ENCODE data around the gene MMEL1. TPM values are rescaled to one million over a fixed set of nuclear protein-coding genes. Genes with fewer than 3 reads are reported as not detected.

The MMEL1 gene
- total and polyA plus RNA-seq, 2 of the 13 experiments (the other 11 are each of a cell fraction or from before 2014, with no cell fraction given), result 0.48 TPM; not detected in 1

DNA sequence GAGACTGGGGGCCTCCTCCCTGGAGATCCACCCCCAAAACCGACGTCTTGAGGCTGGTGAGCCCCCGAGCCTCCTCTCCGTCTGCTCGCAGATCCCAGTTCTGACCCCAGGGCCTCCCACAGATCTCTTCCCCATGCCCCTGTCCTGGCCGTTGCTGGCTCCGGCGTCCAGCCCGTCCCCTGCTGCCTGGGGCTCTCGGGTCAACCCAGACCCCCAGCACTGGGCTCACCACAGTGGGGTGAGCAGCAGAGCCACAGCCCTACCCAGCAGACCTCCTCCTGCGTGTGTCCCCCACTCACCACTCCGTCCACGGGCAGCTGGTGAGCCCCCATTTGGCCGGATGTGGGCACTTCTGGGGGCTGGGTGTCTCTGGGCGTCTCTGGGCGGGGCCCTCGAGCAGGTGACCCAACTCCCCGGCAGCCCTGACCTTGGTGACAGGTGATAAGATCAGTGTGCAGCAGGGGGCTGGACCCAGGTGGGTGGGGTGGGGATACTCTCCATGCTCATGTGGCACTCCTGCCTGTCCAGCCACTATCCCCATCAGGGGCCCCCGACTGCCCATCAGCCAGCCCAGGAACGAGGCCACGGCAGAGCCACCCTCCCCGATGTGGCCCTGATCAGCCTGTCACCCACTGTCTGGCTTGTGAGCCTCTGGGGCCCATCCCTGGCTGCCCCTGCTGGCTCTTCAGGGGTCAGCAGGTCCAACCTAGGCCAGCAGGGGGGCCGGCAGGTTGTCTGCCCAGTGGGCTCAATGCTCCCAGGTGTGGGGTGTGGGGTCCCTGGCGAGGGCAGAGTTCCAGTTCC, 75.9 kb downstream of the MMEL1 start (continued):
- TF ChIP-seq, protein P1, sequence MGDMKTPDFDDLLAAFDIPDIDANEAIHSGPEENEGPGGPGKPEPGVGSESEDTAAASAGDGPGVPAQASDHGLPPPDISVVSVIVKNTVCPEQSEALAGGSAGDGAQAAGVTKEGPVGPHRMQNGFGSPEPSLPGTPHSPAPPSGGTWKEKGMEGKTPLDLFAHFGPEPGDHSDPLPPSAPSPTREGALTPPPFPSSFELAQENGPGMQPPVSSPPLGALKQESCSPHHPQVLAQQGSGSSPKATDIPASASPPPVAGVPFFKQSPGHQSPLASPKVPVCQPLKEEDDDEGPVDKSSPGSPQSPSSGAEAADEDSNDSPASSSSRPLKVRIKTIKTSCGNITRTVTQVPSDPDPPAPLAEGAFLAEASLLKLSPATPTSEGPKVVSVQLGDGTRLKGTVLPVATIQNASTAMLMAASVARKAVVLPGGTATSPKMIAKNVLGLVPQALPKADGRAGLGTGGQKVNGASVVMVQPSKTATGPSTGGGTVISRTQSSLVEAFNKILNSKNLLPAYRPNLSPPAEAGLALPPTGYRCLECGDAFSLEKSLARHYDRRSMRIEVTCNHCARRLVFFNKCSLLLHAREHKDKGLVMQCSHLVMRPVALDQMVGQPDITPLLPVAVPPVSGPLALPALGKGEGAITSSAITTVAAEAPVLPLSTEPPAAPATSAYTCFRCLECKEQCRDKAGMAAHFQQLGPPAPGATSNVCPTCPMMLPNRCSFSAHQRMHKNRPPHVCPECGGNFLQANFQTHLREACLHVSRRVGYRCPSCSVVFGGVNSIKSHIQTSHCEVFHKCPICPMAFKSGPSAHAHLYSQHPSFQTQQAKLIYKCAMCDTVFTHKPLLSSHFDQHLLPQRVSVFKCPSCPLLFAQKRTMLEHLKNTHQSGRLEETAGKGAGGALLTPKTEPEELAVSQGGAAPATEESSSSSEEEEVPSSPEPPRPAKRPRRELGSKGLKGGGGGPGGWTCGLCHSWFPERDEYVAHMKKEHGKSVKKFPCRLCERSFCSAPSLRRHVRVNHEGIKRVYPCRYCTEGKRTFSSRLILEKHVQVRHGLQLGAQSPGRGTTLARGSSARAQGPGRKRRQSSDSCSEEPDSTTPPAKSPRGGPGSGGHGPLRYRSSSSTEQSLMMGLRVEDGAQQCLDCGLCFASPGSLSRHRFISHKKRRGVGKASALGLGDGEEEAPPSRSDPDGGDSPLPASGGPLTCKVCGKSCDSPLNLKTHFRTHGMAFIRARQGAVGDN (CRISPR knock-in tag; IDR thresholded peaks at IDR 0.05), result peak; percentile 71
- TF ChIP-seq TRIM24 (CRISPR knock-in tag; IDR thresholded peaks at IDR 0.05) (no peak), SRY (CRISPR knock-in tag; IDR thresholded peaks at IDR 0.05) (no peak), ETV6 (CRISPR knock-in tag; conservative IDR thresholded peaks at IDR 0.05) (no peak), SP4 (CRISPR knock-in tag; IDR thresholded peaks at IDR 0.05) (no peak), KDM5A (IDR thresholded peaks at IDR 0.05; ENCODE audit: borderline replicate concordance, low read length) (no peak), DPF2 (CRISPR knock-in tag; IDR thresholded peaks at IDR 0.05; ENCODE audit: borderline replicate concordance, low read depth) (no peak; the same call in 1 of the 2 replicates), SRF (IDR thresholded peaks at IDR 0.05; ENCODE audit: low read depth, low read length) (no peak), ZFX (CRISPR knock-in tag; IDR thresholded peaks at IDR 0.05; ENCODE audit: low read depth) (peak; percentile 71), ZSCAN30 (CRISPR knock-in tag; IDR thresholded peaks at IDR 0.05) (no peak), ELF1 (CRISPR knock-in tag; IDR thresholded peaks at IDR 0.05) (no peak), ZNF652 (CRISPR knock-in tag; IDR thresholded peaks at IDR 0.05; ENCODE audit: borderline replicate concordance, low read depth) (no peak), REPIN1 (CRISPR knock-in tag; IDR thresholded peaks at IDR 0.05; ENCODE audit: borderline replicate concordance, low read depth) (no peak; the same call in 1 of the 2 replicates), HHEX (CRISPR knock-in tag; IDR thresholded peaks at IDR 0.05) (no peak), ZNF747 (CRISPR knock-in tag; IDR thresholded peaks at IDR 0.05; ENCODE audit: borderline replicate concordance) (0 out of 2 replicates have a peak, but pooled peaks have one; percentile 59)
- TF ChIP-seq, protein P2, sequence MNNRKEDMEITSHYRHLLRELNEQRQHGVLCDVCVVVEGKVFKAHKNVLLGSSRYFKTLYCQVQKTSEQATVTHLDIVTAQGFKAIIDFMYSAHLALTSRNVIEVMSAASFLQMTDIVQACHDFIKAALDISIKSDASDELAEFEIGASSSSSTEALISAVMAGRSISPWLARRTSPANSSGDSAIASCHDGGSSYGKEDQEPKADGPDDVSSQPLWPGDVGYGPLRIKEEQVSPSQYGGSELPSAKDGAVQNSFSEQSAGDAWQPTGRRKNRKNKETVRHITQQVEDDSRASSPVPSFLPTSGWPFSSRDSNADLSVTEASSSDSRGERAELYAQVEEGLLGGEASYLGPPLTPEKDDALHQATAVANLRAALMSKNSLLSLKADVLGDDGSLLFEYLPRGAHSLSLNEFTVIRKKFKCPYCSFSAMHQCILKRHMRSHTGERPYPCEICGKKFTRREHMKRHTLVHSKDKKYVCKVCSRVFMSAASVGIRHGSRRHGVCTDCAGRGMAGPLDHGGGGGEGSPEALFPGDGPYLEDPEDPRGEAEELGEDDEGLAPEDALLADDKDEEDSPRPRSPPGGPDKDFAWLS (CRISPR knock-in tag; IDR thresholded peaks at IDR 0.05; ENCODE audit: borderline replicate concordance), result no peak
- TF ChIP-seq, protein P3, sequence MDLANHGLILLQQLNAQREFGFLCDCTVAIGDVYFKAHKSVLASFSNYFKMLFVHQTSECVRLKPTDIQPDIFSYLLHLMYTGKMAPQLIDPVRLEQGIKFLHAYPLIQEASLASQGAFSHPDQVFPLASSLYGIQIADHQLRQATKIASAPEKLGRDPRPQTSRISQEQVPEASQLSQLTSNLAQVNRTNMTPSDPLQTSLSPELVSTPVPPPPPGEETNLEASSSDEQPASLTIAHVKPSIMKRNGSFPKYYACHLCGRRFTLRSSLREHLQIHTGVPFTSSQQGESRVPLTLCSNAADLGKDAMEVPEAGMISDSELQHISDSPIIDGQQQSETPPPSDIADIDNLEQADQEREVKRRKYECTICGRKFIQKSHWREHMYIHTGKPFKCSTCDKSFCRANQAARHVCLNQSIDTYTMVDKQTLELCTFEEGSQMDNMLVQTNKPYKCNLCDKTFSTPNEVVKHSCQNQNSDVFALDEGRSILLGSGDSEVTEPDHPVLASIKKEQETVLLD (CRISPR knock-in tag; IDR thresholded peaks at IDR 0.05; ENCODE audit: low read depth), result no peak
- TF ChIP-seq, protein P4, sequence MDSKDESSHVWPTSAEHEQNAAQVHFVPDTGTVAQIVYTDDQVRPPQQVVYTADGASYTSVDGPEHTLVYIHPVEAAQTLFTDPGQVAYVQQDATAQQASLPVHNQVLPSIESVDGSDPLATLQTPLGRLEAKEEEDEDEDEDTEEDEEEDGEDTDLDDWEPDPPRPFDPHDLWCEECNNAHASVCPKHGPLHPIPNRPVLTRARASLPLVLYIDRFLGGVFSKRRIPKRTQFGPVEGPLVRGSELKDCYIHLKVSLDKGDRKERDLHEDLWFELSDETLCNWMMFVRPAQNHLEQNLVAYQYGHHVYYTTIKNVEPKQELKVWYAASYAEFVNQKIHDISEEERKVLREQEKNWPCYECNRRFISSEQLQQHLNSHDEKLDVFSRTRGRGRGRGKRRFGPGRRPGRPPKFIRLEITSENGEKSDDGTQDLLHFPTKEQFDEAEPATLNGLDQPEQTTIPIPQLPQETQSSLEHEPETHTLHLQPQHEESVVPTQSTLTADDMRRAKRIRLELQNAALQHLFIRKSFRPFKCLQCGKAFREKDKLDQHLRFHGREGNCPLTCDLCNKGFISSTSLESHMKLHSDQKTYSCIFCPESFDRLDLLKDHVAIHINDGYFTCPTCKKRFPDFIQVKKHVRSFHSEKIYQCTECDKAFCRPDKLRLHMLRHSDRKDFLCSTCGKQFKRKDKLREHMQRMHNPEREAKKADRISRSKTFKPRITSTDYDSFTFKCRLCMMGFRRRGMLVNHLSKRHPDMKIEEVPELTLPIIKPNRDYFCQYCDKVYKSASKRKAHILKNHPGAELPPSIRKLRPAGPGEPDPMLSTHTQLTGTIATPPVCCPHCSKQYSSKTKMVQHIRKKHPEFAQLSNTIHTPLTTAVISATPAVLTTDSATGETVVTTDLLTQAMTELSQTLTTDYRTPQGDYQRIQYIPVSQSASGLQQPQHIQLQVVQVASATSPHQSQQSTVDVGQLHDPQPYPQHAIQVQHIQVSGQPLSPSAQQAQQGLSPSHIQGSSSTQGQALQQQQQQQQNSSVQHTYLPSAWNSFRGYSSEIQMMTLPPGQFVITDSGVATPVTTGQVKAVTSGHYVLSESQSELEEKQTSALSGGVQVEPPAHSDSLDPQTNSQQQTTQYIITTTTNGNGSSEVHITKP (CRISPR knock-in tag; IDR thresholded peaks at IDR 0.05; ENCODE audit: low read depth), result no peak

All from HepG2 (cell line).